GM12878 (cell line): ENCODE measurements around the gene KCNH5. TPM values are rescaled to one million over a fixed set of nuclear protein-coding genes. Genes with fewer than 3 reads are reported as not detected.

Source experiments
- ATAC-seq: fragments of 200-7000 bp; cut with Tn5 transposase; 3 replicates; pipeline ENCODE4 v1.9.1; 2020; ENCODE audit warnings: mild to moderate bottlenecking, moderate library complexity
- BruUV-seq: library from RNA; stranded (reverse); fragments of 400-500 nt; replicated peaks from 2 replicates; lab custom pipeline; 2021; lab: Mats Ljungman, UMichigan
- CTCF ChIA-PET: fragments of 300-600 bp; sonication (Branson Sonifier 250); formaldehyde crosslinking; extraction: SDS; loops from one replicate; lab custom pipeline; 2021; ENCODE audit warnings: inconsistent platforms; lab: Yijun Ruan, JAX
- POLR2A ChIA-PET: fragments of 350-600 bp; formaldehyde crosslinking; extraction: SDS; loops from one replicate; lab custom pipeline; 2021; ENCODE audit warnings: inconsistent platforms; lab: Charles Lee
- RAD21 ChIA-PET: fragments of 300-600 bp; sonication (Branson Sonifier 250); formaldehyde crosslinking; loops from one replicate; lab custom pipeline; 2023; ENCODE audit warnings: antibody characterized with exemption; ENCODE audit not compliant: unreplicated experiment; lab: Charles Lee
- SMC1A ChIA-PET: fragments of 300-600 bp; sonication (Branson Sonifier 250); formaldehyde crosslinking; loops from one replicate; lab custom pipeline; 2023; ENCODE audit not compliant: unreplicated experiment, uncharacterized antibody; lab: Charles Lee
- DNase-seq: peaks from one replicate; pipeline ENCODE4 v3.0.0-alpha.2; 2011; ENCODE audit warnings: low read depth, low spot score
- FAIRE-seq: peaks from 3 replicates; lab custom pipeline; 2011; peaks lifted over from hg19 to GRCh38; lab: Jason Lieb, UNC
- H2AFZ ChIP-seq: 2 replicates; pipeline ENCODE4 v1.6.0; 2011; ENCODE audit warnings: low read depth, low read length, control low read depth; ENCODE audit not compliant: control insufficient read depth
- H3K27ac ChIP-seq: 2 replicates; pipeline ENCODE4 v1.5.1; 2011; ENCODE audit warnings: control low read depth; ENCODE audit not compliant: control insufficient read depth, insufficient read depth
- H3K27me3 ChIP-seq, 2 experiments: replicated peaks in 1 of 2; 2 replicates each; pipeline versions ENCODE4 v1.6.0 to v1.6.1; 2011; ENCODE audit warnings: low read length in 1 of 2; ENCODE audit not compliant: control insufficient read depth in 2 of 2, insufficient read depth in 2 of 2
- H3K36me3 ChIP-seq, 2 experiments: 2 replicates each; pipeline ENCODE4 v1.5.1; 2011; ENCODE audit warnings: low read length in 1 of 2; ENCODE audit not compliant: control insufficient read depth in 2 of 2, insufficient read depth in 2 of 2
- H3K4me1 ChIP-seq: 2 replicates; pipeline ENCODE4 v1.6.1; 2011; ENCODE audit warnings: mild to moderate bottlenecking, low read length, moderate library complexity, mixed read lengths; ENCODE audit not compliant: control insufficient read depth, insufficient read depth
- H3K4me2 ChIP-seq: 2 replicates; pipeline ENCODE4 v1.6.0; 2011; ENCODE audit warnings: control low read depth; ENCODE audit not compliant: control insufficient read depth, insufficient read depth
- H3K4me3 ChIP-seq: fragments of 200-600 bp; sonication (generic); 2 replicates; pipeline ENCODE4 v1.5.1; 2016
- H3K79me2 ChIP-seq: 2 replicates; pipeline ENCODE4 v1.6.0; 2011; ENCODE audit warnings: low read length; ENCODE audit not compliant: control insufficient read depth, insufficient read depth
- H3K9ac ChIP-seq: 2 replicates; pipeline ENCODE4 v1.8.0; 2011; ENCODE audit warnings: low read length, control low read depth, mixed read lengths; ENCODE audit not compliant: control insufficient read depth, insufficient read depth
- H3K9me3 ChIP-seq: replicated peaks from 3 replicates; pipeline ENCODE4 v1.5.1; 2011; ENCODE audit warnings: mild to moderate bottlenecking, low read length; ENCODE audit not compliant: control insufficient read depth, insufficient read depth
- H4K20me1 ChIP-seq: 2 replicates; pipeline ENCODE4 v1.6.0; 2011; ENCODE audit not compliant: control insufficient read depth, insufficient read depth
- ATF3 ChIP-seq: IDR thresholded peaks from 2 replicates; pipeline ENCODE4 v1.6.1; 2011; ENCODE audit warnings: low read depth, mild to moderate bottlenecking, low read length, moderate library complexity, borderline replicate concordance; ENCODE audit errors: extremely low read depth
- CREB1 ChIP-seq: IDR thresholded peaks from 2 replicates; pipeline ENCODE4 v1.6.1; 2012; ENCODE audit warnings: low read depth, mild to moderate bottlenecking, inconsistent platforms
- EZH2 ChIP-seq: IDR thresholded peaks from 2 replicates; pipeline ENCODE4 v1.6.1; 2012; ENCODE audit warnings: low read depth, mild to moderate bottlenecking, control low read depth, inconsistent platforms, low read length, borderline replicate concordance; ENCODE audit not compliant: control insufficient read depth
- NFYB ChIP-seq: IDR thresholded peaks from 2 replicates; pipeline ENCODE4 v1.6.1; 2011; ENCODE audit warnings: low read depth, mild to moderate bottlenecking, low read length, improper control_type of control experiment, moderate library complexity; ENCODE audit not compliant: insufficient read depth
- STAT3 ChIP-seq: IDR thresholded peaks from 2 replicates; pipeline ENCODE4 v1.6.1; 2011; ENCODE audit warnings: low read depth, low read length, improper control_type of control experiment
- WGBS: methylation state at CpG from one replicate; pipeline ENCODE4 v1.1.6; 2016; ENCODE audit warnings: low lambda C conversion rate; ENCODE audit not compliant: insufficient replicate concordance, insufficient coverage; ENCODE audit errors: missing lambda C conversion rate; 5-methylcytosine and 5-hydroxymethylcytosine counted together
- in situ Hi-C: fragments of 300-500 bp; cut with MboI; formaldehyde crosslinking; loops from 9 replicates; pipeline ENCODE4 v1.14.3; 2018; ENCODE audit warnings: mixed read lengths
- intact Hi-C: fragments of 100-400 bp; cut with micrococcal nuclease; formaldehyde crosslinking; loops from one replicate; pipeline ENCODE4 v1.14.2; 2022; ENCODE audit not compliant: unreplicated experiment
- polyA plus RNA-seq, 11 experiments: library from polyadenylated mRNA; depleted of rRNA in 4 of 11; unstranded in 6 of 11; stranded (reverse) in 5 of 11; fragments of >200 nt; fragmentation: Nextera tagmentation in 4 of 11; fragmentation: Illumina TruSeq in 1 of 11; extraction: Ambion mirVana in 4 of 11; extraction: Trizol in 1 of 11; gene quantifications; 1 replicate in 1 of 11; 2 replicates in 10 of 11; pipeline versions ENCODE4 v1.2.1 to v1.2.3, GENCODE V29; 2011 to 2016; ENCODE audit warnings: inconsistent platforms in 2 of 11, missing spikeins in 2 of 11, low read depth in 1 of 11
- total RNA-seq, 4 experiments: library from RNA; depleted of rRNA in 3 of 4; stranded (reverse); fragments of >200 nt in 3 of 4; fragmentation: Illumina TruSeq in 1 of 4; extraction: Trizol in 1 of 4; gene quantifications; 2 replicates each; pipeline versions ENCODE4 v1.2.1 to v1.2.3, GENCODE V29; 2013 to 2021

The KCNH5 gene
- total and polyA plus RNA-seq, 10 of the 15 experiments (the other 5 are each of a cell fraction or from before 2014, with no cell fraction given): under 0.01 to 0.04 (median 0.04) TPM; not detected in 7

DNA sequence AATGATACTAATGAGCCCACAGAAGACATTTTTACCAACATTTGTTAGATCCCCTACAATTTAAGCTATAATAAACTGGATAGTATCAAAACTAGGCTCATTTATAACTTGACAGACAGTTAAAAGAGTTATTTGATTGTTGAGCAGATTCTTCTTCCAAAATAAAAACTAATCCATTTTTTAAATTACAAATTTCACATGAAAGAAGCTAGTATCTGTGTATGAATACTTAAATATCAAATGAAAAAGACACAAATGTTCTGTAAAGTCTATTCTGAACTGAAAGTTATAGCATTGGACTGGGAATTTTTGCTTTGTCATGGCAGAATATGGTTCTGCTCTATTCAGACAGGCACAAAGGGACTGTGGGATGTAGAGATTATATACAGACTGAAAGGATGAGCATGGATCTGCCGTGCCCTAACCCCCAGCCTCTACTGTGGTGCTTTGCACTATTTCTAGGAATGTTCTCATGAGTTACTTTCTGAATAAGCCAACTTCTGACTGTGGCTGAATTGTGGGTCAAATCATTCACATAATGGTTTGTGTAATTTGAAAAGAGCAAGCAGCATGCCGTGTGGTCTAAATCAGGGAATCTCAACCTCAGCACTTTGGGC lies 352.7 kb downstream of the KCNH5 start:
- RAD21 ChIA-PET: no interaction called here
- Histone ChIP-seq H3K9me3 (no peaks in the 10 kb centered on the region), H3K4me3 (no peak overlapping the region), H3K4me1 (no peaks in the 10 kb centered on the region), H2AFZ (no peak overlapping the region), H3K9ac (no peak overlapping the region), H3K4me2 (no peak overlapping the region), H3K36me3 (no peaks in the 10 kb centered on the region), H3K27ac (no peak overlapping the region), H4K20me1 (no peaks in the 10 kb centered on the region), H3K79me2 (no peaks in the 10 kb centered on the region), H3K27me3 (no peaks in the 10 kb centered on the region)
- ATAC-seq (no peak), DNase-seq (no peak), FAIRE-seq (no peak)
- POLR2A ChIA-PET: no interaction called here
- BruUV-seq: no TSS peak
- intact Hi-C loops (no loop called here), in situ Hi-C loops (no loop called here)
- WGBS: 6% methylated on average over 2 of the region's 2 CpGs
- CTCF ChIA-PET: no interaction called here
- SMC1A ChIA-PET: no interaction called here
- TF ChIP-seq CREB1 (no peak), EZH2 (no peak), ATF3 (no peak), NFYB (no peak), STAT3 (no peak)
